HG03064 (cell line): ENCODE measurements around the gene GRM8.
A peak's percentile ranks its signal among the peaks of the same experiment; 100 is the strongest.
"Not testable (repeated sequence)": the region's sequence is repeated elsewhere in the genome, so short reads cannot be mapped to it uniquely, and the experiment has no call there.

Source experiments
- ATAC-seq: cut with Tn5 transposase; IDR thresholded peaks from one replicate; pipeline ENCODE4 v1.9.1; 2021; ENCODE audit warnings: low read depth; ENCODE audit not compliant: unreplicated experiment

Gene GRM8

GRCh38 chr7:126689037-126689436 lies 563.7 kb downstream of the GRM8 start:
- no peak for ATAC-seq

- no peak for ATAC-seq
These were observed 566.3 kb downstream of the GRM8 start for GRCh38 chr7:126686474-126686873.

GRCh38 chr7:126685596-126685995 lies 567.1 kb downstream of the GRM8 start:
- no peak for ATAC-seq

- ATAC-seq = no peak
These were observed 567.6 kb downstream of the GRM8 start for GRCh38 chr7:126685018-126685573.

- ATAC-seq = no peak
These were observed 570.6 kb downstream of the GRM8 start for GRCh38 chr7:126682176-126682575.

- ATAC-seq = not testable (repeated sequence)
These were observed 584.0 kb downstream of the GRM8 start for GRCh38 chr7:126668762-126669161.

GRCh38 chr7:126668367-126668752 lies 584.4 kb downstream of the GRM8 start:
- no peak for ATAC-seq

- ATAC-seq = no peak
These were observed 584.9 kb downstream of the GRM8 start for GRCh38 chr7:126667742-126668366.

GRCh38 chr7:126662856-126663255 lies 589.9 kb downstream of the GRM8 start:
- no peak for ATAC-seq

GRCh38 chr7:126659124-126659523 lies 593.6 kb downstream of the GRM8 start:
- peak; percentile 83 for ATAC-seq

GRCh38 chr7:126658684-126659083 lies 594.1 kb downstream of the GRM8 start:
- ATAC-seq = peak; percentile 20

GRCh38 chr7:126657599-126658358 lies 595.0 kb downstream of the GRM8 start:
- peak; percentile 68 for ATAC-seq

GRCh38 chr7:126657137-126657536 lies 595.6 kb downstream of the GRM8 start:
- no peak for ATAC-seq

- no peak for ATAC-seq
These were observed 596.6 kb downstream of the GRM8 start for GRCh38 chr7:126656165-126656564.

GRCh38 chr7:126637538-126637937 lies 615.2 kb downstream of the GRM8 start:
- no peak for ATAC-seq

- no peak for ATAC-seq
These were observed 617.2 kb downstream of the GRM8 start for GRCh38 chr7:126635545-126635944.

GRCh38 chr7:126608339-126608776 lies 644.4 kb downstream of the GRM8 start:
- no peak for ATAC-seq

GRCh38 chr7:126606331-126606730 lies 646.4 kb downstream of the GRM8 start:
- ATAC-seq = no peak

GRCh38 chr7:126605553-126605952 lies 647.2 kb downstream of the GRM8 start:
- no peak for ATAC-seq

- no peak for ATAC-seq
These were observed 647.7 kb downstream of the GRM8 start for GRCh38 chr7:126605056-126605455.

GRCh38 chr7:126589068-126589684 lies 663.6 kb downstream of the GRM8 start:
- ATAC-seq = no peak
